Measurements from ENCODE around the gene PROX2.

PROX2 gene

GRCh38 chr14:74909501-74909900, 33.6 kb upstream of the PROX2 start:
- DNase-seq: no peak

GRCh38 chr14:74908861-74909341, 33.0 kb upstream of the PROX2 start:
- DNase-seq: no peak

- DNase-seq: no peak
These were observed 31.8 kb upstream of the PROX2 start for GRCh38 chr14:74907744-74908143.

GRCh38 chr14:74906925-74907521, 31.1 kb upstream of the PROX2 start:
- no peak for DNase-seq

GRCh38 chr14:74905595-74906142, 29.7 kb upstream of the PROX2 start:
- DNase-seq: peak; percentile 79

- DNase-seq: no peak
These were observed 28.9 kb upstream of the PROX2 start for GRCh38 chr14:74904635-74905503.

GRCh38 chr14:74902941-74903705, 27.2 kb upstream of the PROX2 start:
- DNase-seq: no peak

- DNase-seq: no peak
These were observed 22.7 kb upstream of the PROX2 start for GRCh38 chr14:74898694-74899093.

GRCh38 chr14:74898083-74898482, 22.1 kb upstream of the PROX2 start:
- no peak for DNase-seq

- DNase-seq: no peak
These were observed 21.7 kb upstream of the PROX2 start for GRCh38 chr14:74897642-74898041.

GRCh38 chr14:74896400-74896799, 20.5 kb upstream of the PROX2 start:
- no peak for DNase-seq

- no peak for DNase-seq
These were observed 17.7 kb upstream of the PROX2 start for GRCh38 chr14:74893614-74894091.

GRCh38 chr14:74892745-74893144, 16.8 kb upstream of the PROX2 start:
- DNase-seq: no peak

- no peak for DNase-seq
These were observed 15.9 kb upstream of the PROX2 start for GRCh38 chr14:74891870-74892269.

- DNase-seq: no peak
These were observed 14.3 kb upstream of the PROX2 start for GRCh38 chr14:74890262-74890661.

GRCh38 chr14:74888164-74889158, 12.5 kb upstream of the PROX2 start:
- DNase-seq: no peak

GRCh38 chr14:74886001-74886400, 10.1 kb upstream of the PROX2 start:
- DNase-seq: no peak

- DNase-seq: peak; percentile 45
These were observed 6.4 kb upstream of the PROX2 start for GRCh38 chr14:74882103-74882920.

GRCh38 chr14:74881431-74882102, 5.6 kb upstream of the PROX2 start, which contains the start of gene DLST:
Gene DLST (plus strand): TSS chr14:74881916. CDS start chr14:74881954, 38 bp downstream.
- peak; percentile 91 for DNase-seq

Data from activated CD4-positive, alpha-beta T cell treated with anti-CD3 and anti-CD28 coated beads, Interleukin-2, Interleukin-6, amounts not matched to agents 100 ng/mL and 50 ng/mL, durations not matched to agents 16 hours and 8 hours (primary cell).